HG03064 (cell line): ENCODE results near the gene UBE3C.

ENCODE experiments used
- ATAC-seq: cut with Tn5 transposase; IDR thresholded peaks from one replicate; pipeline ENCODE4 v1.9.1; 2021; ENCODE audit warnings: low read depth; ENCODE audit not compliant: unreplicated experiment

UBE3C gene

DNA sequence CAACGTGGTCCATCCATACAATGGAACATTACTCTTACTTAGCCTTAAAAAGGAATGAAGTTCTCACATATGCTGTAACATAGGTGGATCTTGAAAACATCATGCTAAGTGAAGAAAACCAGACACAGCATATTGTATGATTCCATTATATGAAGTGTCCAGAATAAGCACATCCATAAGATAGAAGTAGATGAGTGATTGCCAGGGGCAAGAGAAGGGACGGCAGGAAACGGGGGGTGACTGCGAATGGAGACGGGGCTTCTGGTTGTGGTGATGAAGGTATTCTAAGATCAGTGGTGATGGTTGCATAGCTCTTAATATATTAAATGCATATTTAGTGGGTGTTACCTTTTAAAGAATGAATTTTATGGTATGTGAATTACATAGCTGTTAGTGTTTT, 29.8 kb downstream of the UBE3C start:
- ATAC-seq = no peak

DNA sequence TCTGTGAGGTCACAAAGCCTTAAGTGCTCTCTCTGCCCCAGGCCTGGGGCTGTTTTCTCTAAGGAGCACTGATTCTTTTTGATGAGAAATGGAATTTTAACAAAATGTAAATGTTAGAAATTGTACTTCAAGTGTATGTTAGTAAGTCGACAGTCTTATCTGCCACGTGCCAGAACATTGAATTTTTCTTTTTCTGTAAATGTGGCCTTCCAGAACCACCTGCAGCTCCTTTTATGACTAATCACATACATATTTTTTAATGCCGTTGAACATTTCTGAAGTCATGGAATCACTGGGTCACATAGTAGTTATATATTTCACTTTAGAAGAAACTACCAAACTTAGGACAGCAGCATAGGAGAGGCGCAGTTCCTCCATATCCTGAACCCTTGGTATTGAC, 38.0 kb downstream of the UBE3C start:
- ATAC-seq = no peak

DNA sequence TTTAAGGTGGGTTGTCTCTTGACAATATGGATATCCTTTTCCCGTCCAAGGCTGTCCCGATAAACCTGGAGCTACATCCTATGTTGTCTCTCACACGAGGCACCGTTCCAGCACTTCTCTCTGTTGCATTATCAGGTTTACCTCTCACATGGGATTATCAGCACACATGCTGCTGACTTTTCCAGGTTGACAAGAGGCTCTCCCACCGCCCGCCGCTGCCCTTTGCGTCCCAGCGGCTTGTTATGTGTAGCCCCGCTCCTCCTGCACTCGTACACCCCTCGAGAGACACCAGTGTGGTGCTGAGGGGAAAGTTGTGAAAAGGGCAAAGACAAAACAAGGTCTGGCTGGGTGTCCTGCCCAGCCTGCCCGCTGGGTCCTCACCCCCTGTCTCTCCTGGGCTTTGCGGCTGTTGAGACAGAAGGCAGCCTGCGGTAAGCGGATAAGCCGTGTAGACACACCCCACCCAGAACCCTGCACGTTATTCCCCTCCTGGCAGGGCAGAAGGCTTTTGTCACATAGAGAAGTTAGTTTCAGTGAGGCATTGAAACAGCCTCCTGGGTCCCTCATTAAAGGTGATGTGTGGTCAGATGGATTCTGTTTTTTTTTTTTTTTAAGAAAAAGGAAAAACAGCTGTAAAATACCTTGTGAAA, 38.7 kb downstream of the UBE3C start:
- ATAC-seq = no peak

DNA sequence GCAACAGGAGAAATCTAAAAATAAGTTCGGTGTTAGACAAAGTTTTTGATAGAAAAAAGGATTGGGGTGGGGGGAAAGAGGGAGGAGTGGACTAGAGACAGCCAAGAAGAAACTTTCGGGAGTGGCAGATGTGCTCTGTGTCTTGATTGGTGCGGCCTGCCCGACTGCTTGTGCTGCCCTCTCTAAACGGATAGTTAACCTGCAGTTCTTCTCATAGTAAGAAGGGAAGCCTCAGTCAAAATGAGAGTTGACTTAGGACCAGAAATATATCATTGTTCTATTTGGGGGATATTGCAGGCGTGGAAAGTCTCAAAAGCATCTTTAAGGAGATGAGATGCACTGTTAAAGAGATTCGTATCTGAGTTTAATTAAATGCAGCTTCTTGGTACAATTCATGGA, 39.3 kb downstream of the UBE3C start:
- no peak for ATAC-seq

DNA sequence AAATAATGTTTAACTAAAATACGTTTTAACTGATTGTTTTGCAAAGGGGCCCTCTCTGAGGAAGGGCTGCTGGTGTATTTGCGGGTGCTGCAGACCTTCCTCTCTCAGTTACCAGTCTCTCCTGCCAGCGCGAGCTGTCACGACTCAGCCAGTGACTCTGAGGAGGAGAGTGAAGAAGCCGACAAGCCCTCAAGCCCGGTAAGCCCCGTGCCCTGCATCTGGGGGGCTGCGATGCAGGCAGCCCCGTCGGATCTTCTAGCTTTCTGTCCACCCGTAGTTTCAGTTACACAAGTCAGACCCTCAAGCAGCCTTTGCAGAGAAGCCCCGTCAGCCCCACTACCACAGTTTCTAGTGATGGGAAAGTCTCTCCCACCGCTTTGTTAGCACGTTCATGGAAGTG, 45.1 kb downstream of the UBE3C start:
- ATAC-seq = no peak

DNA sequence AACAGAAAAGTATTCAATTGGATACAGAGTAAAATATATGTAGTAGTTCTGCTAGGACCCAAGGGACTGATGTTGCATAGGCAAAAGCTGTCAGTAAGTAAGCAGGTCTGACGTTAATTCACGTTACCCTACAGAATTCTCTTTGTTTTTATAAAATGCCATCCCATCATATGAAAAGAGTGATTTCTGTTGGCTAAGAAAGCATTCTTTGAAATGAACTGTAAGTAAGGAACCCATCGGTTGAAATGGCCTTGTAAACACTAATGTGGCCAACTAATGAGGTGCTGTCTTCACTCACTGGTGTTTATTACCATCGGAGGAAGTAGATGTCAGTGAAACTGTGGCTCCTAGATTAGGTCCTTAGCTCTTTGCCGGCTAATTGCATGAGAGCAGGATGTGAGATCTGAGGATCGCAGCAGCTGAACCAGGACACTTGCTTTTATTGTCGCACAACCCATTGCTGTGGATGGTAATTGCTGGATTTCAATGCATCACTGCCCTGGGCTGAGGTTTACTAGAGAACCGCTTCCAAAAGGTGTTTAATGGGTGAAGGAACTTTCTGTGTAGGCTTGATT, 49.5 kb downstream of the UBE3C start:
- no peak for ATAC-seq

DNA sequence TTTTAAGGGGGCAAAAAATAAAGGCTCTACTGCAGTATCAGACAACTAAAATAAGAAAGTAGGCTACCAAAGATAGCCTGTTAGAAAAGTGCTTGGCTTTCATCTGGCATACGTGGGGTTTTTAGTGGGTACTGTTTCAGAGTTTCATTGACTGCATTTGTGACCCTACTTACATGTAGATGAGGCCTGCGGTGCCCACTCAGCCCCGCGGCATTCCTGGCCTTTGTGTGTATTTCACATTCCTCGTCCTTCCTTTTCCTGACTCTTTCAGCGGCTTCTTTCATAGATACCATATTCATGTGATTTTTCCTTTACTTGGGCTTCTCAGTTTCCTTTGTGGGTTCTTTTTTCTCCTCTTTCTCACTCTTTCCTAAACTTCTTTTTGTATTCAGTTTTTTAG, 50.7 kb downstream of the UBE3C start:
- ATAC-seq = no peak

DNA sequence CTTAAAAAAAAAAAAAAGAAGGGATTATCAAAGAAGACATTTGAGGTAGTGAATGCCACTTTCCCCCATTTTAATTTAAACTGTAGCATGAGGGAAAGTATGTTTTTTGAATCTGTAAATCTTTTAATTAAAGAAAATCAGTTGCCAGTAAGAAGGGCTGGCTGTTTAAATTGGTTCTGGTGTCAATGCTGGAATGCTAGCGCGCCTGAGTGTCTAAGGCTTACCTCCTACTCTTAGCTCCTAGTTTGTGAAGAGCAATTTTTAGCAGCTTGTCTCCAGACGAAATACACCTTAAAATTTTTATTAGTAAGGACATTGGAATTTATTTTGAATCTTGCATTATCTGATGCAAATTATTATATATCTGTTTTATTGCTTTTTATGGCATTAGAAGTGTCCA, 54.1 kb downstream of the UBE3C start:
- no peak for ATAC-seq

DNA sequence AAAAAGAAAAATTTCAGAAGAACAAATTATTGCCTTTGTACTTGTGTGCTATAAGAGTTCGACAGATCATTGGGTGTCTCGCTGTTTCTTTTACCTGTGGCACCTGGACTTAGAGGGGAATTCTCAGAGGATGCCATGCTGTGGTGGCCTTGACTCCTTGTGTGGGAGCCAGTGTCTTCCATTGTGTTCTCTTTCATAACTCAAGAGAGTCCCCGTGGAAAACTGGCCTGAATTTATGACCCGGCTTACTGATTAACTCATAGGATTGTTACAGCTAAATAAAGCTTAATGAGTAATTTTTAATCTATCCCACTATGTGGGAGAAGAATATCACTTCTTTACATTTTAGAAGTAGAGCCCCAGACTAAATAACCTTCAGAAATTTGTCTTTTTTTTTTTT, 54.5 kb downstream of the UBE3C start:
- no peak for ATAC-seq

DNA sequence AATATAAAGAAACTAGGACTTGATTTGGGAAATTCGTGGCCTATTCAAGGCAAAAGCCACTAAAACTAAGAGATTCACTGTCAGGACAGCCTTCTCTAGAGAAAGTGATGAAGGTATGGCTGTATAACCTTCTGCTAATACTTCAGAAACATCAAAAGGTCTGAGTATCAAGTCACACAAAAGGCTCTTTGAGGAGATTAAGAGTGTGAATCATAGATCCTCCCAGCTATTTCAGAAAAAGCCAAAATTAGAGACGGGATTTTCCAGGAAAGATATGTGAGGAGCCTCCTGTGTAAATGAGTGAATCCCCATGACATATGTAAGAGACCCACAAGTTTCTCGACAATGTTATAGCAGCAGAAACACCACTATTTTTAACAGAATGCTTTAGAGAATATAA, 56.2 kb downstream of the UBE3C start:
- ATAC-seq = no peak

DNA sequence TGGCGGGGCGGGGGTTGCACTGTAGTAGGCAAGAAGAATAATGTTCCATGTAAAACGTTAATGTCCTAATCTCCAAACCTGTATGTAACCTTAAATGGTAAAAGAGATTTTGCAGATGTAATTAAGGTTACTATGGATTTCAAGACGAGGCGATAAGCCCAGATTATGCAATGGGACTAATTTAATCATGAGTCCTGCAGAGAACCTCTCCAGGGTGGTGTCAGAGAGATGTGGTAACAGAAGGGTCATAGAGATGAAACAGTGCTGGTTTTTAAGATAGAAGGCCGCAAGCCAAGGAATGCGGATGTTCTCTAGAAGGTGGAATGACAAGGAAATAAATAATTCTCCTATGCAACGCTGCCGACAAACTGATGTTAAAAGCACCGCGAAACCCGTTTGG, 57.1 kb downstream of the UBE3C start:
- ATAC-seq = no peak

DNA sequence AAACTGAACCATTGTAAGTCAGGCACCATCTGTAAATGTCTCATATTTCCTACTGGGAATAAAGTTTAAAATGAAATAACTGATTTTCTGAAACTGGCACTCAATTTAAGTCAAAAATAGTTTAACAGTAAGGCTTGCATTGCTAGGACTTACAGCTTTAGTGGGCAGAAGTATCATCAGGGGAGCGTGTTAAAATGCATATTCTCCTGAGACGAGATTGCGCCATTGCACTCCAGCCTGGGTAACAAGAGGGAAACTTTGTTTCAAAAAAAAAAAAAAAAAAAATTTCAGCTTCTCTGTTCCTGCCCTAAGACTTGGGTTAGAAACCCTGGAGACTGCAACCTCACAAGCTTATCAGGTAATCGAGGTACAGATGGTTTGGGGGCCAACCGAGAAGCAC, 65.4 kb downstream of the UBE3C start:
- ATAC-seq = no peak

DNA sequence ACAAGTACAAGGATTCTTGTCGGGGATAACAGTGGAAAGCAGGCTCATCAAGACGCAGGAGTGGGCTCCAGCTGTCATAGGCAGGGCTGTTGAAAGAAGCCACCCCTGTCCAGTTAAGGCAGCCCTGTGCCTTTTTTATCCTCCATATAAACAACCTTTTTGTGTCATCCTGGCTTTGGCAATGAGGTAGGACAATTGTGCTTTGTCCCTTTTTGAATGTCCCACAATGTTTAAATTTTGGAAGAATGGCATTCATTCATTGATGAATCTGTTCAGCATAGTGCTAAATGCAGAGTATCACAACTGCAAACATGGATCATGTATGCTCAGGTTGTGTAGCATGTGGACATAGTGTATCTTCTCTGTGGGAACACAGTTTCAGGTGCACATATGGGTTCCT, 66.7 kb downstream of the UBE3C start:
- ATAC-seq = no peak

DNA sequence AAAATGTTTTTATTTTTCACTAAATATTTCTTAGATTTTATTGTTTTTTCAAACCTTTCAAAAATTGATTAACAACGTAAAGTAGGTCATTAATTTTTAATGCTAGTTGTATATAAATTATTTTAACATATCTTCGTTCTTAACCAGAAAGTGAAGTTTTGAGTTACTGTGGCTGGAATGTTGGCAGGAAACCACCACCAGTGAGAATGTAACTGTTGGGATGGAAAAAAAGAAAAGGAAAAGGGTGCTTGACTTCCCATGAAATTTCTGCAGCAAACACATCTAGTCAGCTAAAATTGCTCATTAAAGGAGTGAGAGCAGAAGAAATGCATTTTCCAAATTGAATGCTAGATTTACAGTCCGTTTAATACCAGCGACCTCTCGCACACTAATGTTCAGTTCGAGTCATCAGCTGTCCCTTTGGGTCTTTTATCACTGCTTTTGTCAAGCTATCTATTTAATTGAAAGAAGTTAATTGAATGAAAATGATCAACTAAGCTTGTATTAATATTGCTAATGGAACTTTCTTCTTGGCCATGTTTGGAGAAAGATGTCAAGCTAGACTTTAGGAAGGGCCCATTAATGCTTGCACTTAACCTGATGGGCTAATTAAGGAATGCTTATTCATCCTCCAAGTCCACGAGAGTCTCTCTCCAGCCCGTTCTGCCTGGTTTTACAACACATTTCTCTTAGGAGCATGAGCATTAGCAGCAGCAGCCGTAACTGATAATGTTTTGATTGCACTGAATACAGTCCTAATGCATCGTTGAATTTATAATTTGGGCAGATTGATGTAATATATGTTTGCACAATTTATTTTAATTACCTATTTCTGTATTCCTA, 70.1 kb downstream of the UBE3C start:
- ATAC-seq = no peak

DNA sequence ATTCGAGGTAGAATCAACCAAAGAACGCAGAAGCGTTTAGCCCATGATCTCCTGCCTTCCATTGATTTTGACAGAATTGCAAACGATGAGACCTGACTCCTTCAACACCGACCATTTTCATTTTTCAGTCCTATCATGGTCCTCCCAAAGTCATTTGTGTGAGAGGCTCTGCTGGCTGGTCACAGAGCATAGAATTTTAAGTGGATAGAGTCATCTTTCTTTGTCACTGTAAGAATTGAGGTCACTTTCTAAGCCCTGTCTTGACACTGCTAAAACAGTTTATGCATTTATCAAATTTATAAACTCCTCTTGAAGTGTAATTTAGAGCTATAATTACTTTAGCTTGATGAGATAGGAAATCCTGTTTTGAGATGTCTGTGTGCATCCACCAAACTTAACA, 72.0 kb downstream of the UBE3C start:
- no peak for ATAC-seq

DNA sequence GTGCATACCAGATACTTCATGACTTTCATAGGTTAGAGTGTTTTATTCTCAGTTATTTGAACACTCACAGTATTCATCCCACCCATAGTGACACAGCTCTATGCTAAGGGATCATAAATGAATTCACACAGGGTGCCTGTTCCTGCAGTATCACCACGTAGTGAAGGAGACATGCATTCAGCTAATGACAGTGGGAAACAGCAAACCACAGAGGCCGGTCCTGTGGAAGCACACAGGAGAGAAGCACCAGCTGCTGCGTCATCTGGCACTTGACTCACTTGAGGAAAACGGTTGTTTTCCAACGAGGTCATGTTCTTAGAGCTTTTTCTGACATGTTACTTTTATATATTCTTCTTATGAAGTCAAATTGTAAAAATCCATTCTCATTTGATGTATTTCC, 73.0 kb downstream of the UBE3C start:
- no peak for ATAC-seq

DNA sequence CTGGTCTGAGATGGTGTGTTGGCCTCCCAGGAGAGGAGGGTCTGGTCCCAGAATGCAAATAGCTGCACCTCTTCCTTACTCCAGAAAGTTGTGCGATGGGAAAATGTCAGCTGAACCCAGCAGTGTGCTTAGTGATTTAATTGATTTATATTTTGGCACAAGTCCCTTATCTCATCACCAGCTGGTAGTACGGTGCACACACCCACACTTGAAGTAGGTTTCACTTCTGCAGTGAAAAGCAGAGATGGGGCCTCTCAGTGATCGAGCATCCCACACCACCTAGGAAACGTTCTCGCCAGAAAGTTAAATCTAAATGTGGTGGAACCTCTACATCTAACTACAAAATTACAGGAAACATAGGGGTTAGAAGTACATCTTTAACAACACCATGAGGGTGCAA, 80.4 kb downstream of the UBE3C start:
- ATAC-seq = no peak

DNA sequence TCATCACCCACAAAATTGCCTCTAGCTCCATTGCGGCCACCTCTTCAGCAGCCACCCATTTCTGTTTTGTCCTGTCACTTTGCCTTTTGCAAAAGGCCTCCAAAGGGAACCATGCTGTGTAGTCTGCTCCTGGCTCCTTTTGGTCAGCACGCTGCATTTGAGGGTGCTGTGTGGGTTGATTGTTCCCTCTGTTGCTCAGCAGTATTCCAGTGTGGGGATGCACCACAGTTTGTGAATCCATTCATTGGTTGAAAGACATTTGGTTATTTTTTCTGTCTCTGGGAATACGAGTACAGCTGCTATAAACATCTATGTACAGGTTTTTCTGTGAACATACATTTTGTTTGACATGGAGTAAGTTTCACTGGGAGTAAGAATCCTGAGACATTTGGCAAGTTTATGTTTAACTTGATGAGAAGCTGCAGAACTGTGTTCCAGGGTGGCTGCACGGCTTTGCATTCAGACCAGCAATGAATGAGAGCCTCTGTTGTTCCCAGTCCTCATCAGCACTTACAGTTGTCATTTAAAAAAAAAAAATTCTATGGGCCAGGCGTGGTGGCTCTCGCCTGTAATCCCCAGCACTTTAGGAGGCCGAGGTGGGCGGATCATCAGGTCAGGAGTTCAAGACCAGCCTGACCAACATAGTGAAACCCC, 82.3 kb downstream of the UBE3C start:
- no peak for ATAC-seq

DNA sequence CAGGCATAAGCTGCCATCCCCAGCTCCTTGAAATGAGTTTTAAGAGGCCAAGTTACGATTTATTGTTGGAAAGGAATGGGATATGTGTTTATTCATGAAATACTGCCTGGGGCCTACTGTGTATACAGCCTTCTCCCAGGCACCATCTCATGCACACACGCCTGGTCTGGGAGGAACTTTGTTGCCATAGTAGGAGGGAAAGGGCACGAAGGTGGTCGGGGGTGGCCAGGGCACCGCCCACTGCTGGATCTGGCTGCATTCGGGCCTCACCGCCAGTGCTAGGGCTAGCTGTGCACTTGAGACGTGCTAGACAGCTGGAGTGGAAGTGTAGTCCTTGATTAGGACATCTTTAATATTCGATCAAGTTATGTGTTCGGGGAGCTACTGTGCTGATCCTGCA, 84.0 kb downstream of the UBE3C start:
- no peak for ATAC-seq

DNA sequence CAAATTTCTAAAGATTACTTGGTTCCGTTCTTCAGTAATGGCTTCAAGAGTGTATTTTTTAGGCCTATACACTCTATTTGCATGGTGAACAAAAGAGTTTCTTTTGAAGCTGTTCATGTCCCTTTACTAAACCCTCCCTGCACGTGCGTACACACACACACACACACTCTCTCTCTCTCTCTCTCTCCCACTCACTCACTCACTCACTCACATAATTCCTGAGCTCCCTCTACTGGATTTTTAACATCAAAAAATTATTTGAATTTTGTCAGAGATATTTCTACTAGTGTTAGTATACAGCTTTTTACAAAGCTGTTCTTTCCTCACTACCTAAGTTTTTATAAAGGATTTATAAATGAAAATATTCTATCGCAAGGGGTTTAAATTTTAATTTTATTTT, 85.9 kb downstream of the UBE3C start:
- ATAC-seq = no peak

DNA sequence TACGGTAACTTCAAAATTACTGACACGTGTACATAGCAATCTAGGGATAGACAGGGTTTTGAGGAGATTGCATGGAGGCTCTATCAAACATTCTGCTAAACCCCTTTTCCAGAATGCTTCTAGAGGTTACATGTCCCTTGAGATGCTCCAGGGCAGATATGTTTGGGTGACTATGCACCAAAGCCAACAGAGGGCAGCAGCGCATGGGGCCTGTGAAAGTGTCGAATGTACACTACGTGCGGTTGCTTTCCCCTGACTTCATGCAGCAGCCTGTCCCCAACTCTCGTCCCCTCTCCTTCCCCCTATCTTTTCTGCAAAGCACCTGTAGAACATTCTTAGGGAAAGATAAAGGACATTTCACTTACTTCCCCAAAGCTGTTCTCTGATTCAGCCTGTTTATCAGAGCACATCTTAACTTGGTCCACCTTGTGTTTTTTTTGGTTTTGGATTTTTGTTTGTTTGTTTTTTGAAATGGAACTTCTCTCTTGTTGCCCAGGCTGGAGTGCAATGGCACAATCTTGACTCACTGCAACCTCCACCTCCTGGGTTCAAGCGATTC, 90.2 kb downstream of the UBE3C start:
- no peak for ATAC-seq
